IMR-90 (cell line): ENCODE data around the gene HOATZ.

Source experiments
- CTCF ChIP-seq: conservative IDR thresholded peaks from 2 replicates; pipeline ENCODE4 v1.5.1; 2012; ENCODE audit warnings: mild to moderate bottlenecking, low read depth, low read length, improper control_type of control experiment
- MAFK ChIP-seq: IDR thresholded peaks from 2 replicates; pipeline ENCODE4 v1.6.1; 2012; ENCODE audit warnings: low read depth, low read length, improper control_type of control experiment
- MXI1 ChIP-seq: IDR thresholded peaks from 2 replicates; pipeline ENCODE4 v1.6.1; 2012; ENCODE audit warnings: low read depth, mild to moderate bottlenecking, low read length, moderate library complexity, borderline replicate concordance
- NFE2L2 ChIP-seq: fragments of 150-350 bp; IDR thresholded peaks from 2 replicates; pipeline ENCODE4 v1.6.1; 2016; ENCODE audit warnings: low read depth, mild to moderate bottlenecking, low read length
- POLR2A ChIP-seq: IDR thresholded peaks from 2 replicates; pipeline ENCODE4 v1.6.1; 2012; ENCODE audit warnings: mild to moderate bottlenecking, low read depth, low read length
- RAD21 ChIP-seq: IDR thresholded peaks from 2 replicates; pipeline ENCODE4 v1.6.1; 2012; ENCODE audit warnings: low read length, improper control_type of control experiment
- RFX5 ChIP-seq: IDR thresholded peaks from 2 replicates; pipeline ENCODE4 v1.8.0; 2012; ENCODE audit warnings: low read depth, mild to moderate bottlenecking, low read length, moderate library complexity

- TF ChIP-seq POLR2A (no peak), NFE2L2 (no peak), CTCF (no peak), RAD21 (no peak), RFX5 (no peak), MAFK (no peak), MXI1 (no peak)
Measured at GRCh38 chr11:111465400-111465799, 49.2 kb upstream of the HOATZ start.
